Ascending aorta (tissue), 2 donors: ENCODE results near the gene LCP2. TPM values are rescaled to one million over a fixed set of nuclear protein-coding genes. Genes with fewer than 3 reads are reported as not detected.

ENCODE experiments used
- DNase-seq, 2 donors: peaks; one replicate each; pipeline ENCODE4 v3.0.0-alpha.2; 2019; ENCODE audit warnings: low spot score in 2 of 2
- H3K27ac ChIP-seq, 2 donors: fragments of 200-600 bp; sonication (generic); one replicate each; pipeline ENCODE4 v1.5.1; 2016 to 2017; ENCODE audit warnings: mild to moderate bottlenecking in 1 of 2
- H3K27me3 ChIP-seq: fragments of 200-600 bp; sonication (generic); one replicate; pipeline ENCODE4 v1.5.1; 2017
- H3K36me3 ChIP-seq, 2 donors: fragments of 200-600 bp; sonication (generic); one replicate each; pipeline ENCODE4 v1.5.1; 2016
- H3K4me1 ChIP-seq, 2 donors: fragments of 200-600 bp; sonication (generic); one replicate each; pipeline ENCODE4 v1.5.1; 2016 to 2017; ENCODE audit warnings: mild to moderate bottlenecking in 1 of 2
- H3K4me3 ChIP-seq, 2 donors: fragments of 200-600 bp; sonication (generic); one replicate each; pipeline ENCODE4 v1.5.1; 2016 to 2017; ENCODE audit warnings: mild to moderate bottlenecking in 1 of 2
- H3K9me3 ChIP-seq, 2 donors: fragments of 200-600 bp; sonication (generic); one replicate each; pipeline ENCODE4 v1.5.1; 2016
- CTCF ChIP-seq, 3 experiments: fragments of 200-600 bp in 2 of 3; fragments of 450-650 bp in 1 of 3; sonication (generic) in 2 of 3; IDR thresholded peaks; one replicate each; pipeline ENCODE4 v1.5.1; 2016 to 2019; ENCODE audit warnings: antibody characterized with exemption in 3 of 3, mild to moderate bottlenecking in 1 of 3, moderate library complexity in 1 of 3
- intact Hi-C: fragments of 100-400 bp; cut with DNase I; formaldehyde crosslinking; loops from one replicate; pipeline ENCODE4 v1.15.1; 2023
- total RNA-seq: library from RNA; depleted of rRNA; stranded (reverse); fragments of >200 nt; gene quantifications from one replicate; pipeline ENCODE4 v1.1.0, GENCODE V29; 2016

The LCP2 gene
- total RNA-seq, 1 donor from 2014 or later: 9.3 TPM

- TF ChIP-seq CTCF (IDR thresholded peaks at IDR 0.05): no peak
- Histone ChIP-seq H3K4me3 (no peak overlapping the region), H3K36me3 (no peaks in the 10 kb centered on the region), H3K27ac (no peak overlapping the region), H3K27me3 (no peaks in the 10 kb centered on the region), H3K9me3 (no peaks in the 10 kb centered on the region), H3K4me1 (peaks cover 0 to 5% of the 10 kb centered on the region in 2 donors)
- intact Hi-C loops: no loop called here
- DNase-seq: no peak
Observed at GRCh38 chr5:170336065-170336464, 38.5 kb upstream of the LCP2 start.

DNA sequence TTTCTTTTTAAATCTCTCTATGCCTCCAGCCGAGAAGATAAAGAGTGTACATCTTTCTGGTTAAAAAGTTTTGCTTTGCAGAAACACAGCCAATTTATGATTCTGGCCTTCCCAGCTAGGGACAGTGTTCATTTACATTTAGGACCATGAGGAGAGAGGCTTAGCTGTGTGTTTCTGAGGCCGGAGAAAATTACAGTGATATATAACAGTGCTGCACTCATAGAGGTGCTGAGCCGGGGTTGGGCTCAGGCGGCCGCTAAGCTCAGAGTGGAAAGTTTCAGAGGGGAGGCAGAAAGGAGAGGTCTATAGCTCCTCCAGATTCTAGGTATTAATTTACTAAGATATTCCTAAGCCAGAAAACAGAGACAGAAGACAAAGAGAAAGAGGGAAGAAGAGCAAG is 37.0 kb upstream of the LCP2 start:
- H3K36me3 ChIP-seq: no peaks in the 10 kb centered on the region
- no peaks in the 10 kb centered on the region for H3K27me3 ChIP-seq
- no peak overlapping the region for H3K4me3 ChIP-seq
- H3K4me1 ChIP-seq: peaks cover 0 to 14% of the 10 kb centered on the region in 2 donors
- no peak for TF ChIP-seq CTCF (IDR thresholded peaks at IDR 0.05)
- no peaks in the 10 kb centered on the region for H3K9me3 ChIP-seq
- DNase-seq: no peak
- no peak overlapping the region for H3K27ac ChIP-seq
- intact Hi-C loops: loop anchor here (5.0 kb wide), 2 partner anchors 67 to 298 kb away; no protein-coding TSS in a partner anchor

- H3K27ac ChIP-seq: no peak overlapping the region
- no peaks in the 10 kb centered on the region for H3K27me3 ChIP-seq
- no peaks in the 10 kb centered on the region for H3K9me3 ChIP-seq
- no peaks in the 10 kb centered on the region for H3K36me3 ChIP-seq
- no peak for TF ChIP-seq CTCF (IDR thresholded peaks at IDR 0.05)
- intact Hi-C loops: loop anchor here (5.0 kb wide), 2 partner anchors 66 to 299 kb away; no protein-coding TSS in a partner anchor
- no peak overlapping the region for H3K4me3 ChIP-seq
- peaks cover 0 to 14% of the 10 kb centered on the region in 2 donors for H3K4me1 ChIP-seq
- DNase-seq: peak in 1 of 2 donors; percentile 37
Observed at GRCh38 chr5:170333161-170333910, 35.8 kb upstream of the LCP2 start.

DNA sequence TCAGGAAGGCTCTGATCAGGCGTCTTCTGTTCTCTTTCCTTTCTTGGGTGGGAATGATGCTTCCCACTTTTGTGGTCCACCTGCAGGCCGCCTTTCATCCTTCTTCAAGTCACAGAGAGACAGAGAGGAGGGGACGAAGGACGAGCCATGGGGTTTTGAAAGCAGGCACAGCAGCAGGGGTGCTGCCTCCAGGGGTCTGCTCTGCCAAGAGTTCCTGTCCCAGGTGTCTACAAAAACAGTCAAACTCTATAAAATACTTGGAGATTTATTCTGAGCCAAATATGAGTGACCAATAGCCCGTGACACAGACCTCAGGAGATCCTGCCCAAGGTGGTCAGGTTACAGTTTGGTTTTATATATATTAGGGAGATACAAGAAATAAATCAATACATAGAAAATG is 34.5 kb upstream of the LCP2 start:
- TF ChIP-seq CTCF (IDR thresholded peaks at IDR 0.05): no peak
- intact Hi-C loops: loop anchor here (5.0 kb wide), 2 partner anchors 65 to 300 kb away; no protein-coding TSS in a partner anchor
- peak overlapping the region; percentile 37 to 72 for H3K27ac ChIP-seq

GRCh38 chr5:170330568-170331054 is 33.0 kb upstream of the LCP2 start:
- H3K4me1 ChIP-seq: peaks cover 0 to 14% of the 10 kb centered on the region in 2 donors
- TF ChIP-seq CTCF (IDR thresholded peaks at IDR 0.05): no peak
- no peaks in the 10 kb centered on the region for H3K9me3 ChIP-seq
- no peak overlapping the region for H3K4me3 ChIP-seq
- H3K36me3 ChIP-seq: no peaks in the 10 kb centered on the region
- DNase-seq: no peak
- H3K27ac ChIP-seq: peak overlapping the region in 1 of 2 donors; percentile 24
- H3K27me3 ChIP-seq: no peaks in the 10 kb centered on the region
- intact Hi-C loops: loop anchor here (1.0 to 5.0 kb wide), 4 partner anchors 15 to 302 kb away; partner anchors contain the start of gene KCNMB1

More for the DNA sequence above, 34.5 kb upstream of the LCP2 start:
- H3K4me3 ChIP-seq: no peak overlapping the region
- H3K9me3 ChIP-seq: no peaks in the 10 kb centered on the region
- H3K27me3 ChIP-seq: no peaks in the 10 kb centered on the region
- DNase-seq: no peak
- no peaks in the 10 kb centered on the region for H3K36me3 ChIP-seq
- peaks cover 0 to 14% of the 10 kb centered on the region in 2 donors for H3K4me1 ChIP-seq
